Stimulated activated CD8-positive, alpha-beta memory T cell treated with anti-CD3 and anti-CD28 coated beads, Interleukin-2, amount 100 ng/mL, for 48 hours (primary cell): ENCODE results near the gene MATN1.
"Not testable (repeated sequence)": the region's sequence is repeated elsewhere in the genome, so short reads cannot be mapped to it uniquely, and the experiment has no call there.

Experiments used
- DNase-seq, 2 donors: peaks; one replicate each; pipeline ENCODE4 v3.0.0-alpha.2; 2020; ENCODE audit warnings: low read depth in 2 of 2

The MATN1 gene

GRCh38 chr1:30723331-30723755, at the start of gene MATN1:
Gene MATN1, minus strand, starts transcription at chr1:30723585. Its CDS starts 34 bp downstream, at chr1:30723551.
- DNase-seq: no peak

- DNase-seq: no peak
These were observed 47.6 kb upstream of the MATN1 start for GRCh38 chr1:30771005-30771404.

GRCh38 chr1:30770150-30770549, 46.8 kb upstream of the MATN1 start:
- no peak for DNase-seq

- no peak for DNase-seq
These were observed 45.7 kb upstream of the MATN1 start for GRCh38 chr1:30768830-30769718.

- DNase-seq: no peak
These were observed 44.9 kb upstream of the MATN1 start for GRCh38 chr1:30768159-30768829.

- not testable (repeated sequence) for DNase-seq
These were observed 43.6 kb upstream of the MATN1 start for GRCh38 chr1:30766948-30767347.

- no peak for DNase-seq
These were observed 42.4 kb upstream of the MATN1 start for GRCh38 chr1:30765556-30766434.

- no peak for DNase-seq
These were observed 41.7 kb upstream of the MATN1 start for GRCh38 chr1:30764939-30765555.

GRCh38 chr1:30764396-30764795, 41.0 kb upstream of the MATN1 start:
- no peak for DNase-seq

GRCh38 chr1:30763651-30764248, 40.4 kb upstream of the MATN1 start:
- no peak for DNase-seq

GRCh38 chr1:30762930-30763650, 39.7 kb upstream of the MATN1 start:
- DNase-seq: no peak

- DNase-seq: no peak
These were observed 39.0 kb upstream of the MATN1 start for GRCh38 chr1:30762152-30762929.

GRCh38 chr1:30761381-30762151, 38.2 kb upstream of the MATN1 start:
- no peak for DNase-seq

- DNase-seq: no peak
These were observed 37.4 kb upstream of the MATN1 start for GRCh38 chr1:30760596-30761324.

GRCh38 chr1:30759718-30760281, 36.4 kb upstream of the MATN1 start:
- no peak for DNase-seq

GRCh38 chr1:30758785-30759380, 35.5 kb upstream of the MATN1 start:
- no peak for DNase-seq

- no peak for DNase-seq
These were observed 34.8 kb upstream of the MATN1 start for GRCh38 chr1:30758121-30758688.
